Body of pancreas (tissue), 4 donors: ENCODE results near the gene CACNA1F.

Experiments used
- POLR2A ChIP-seq, 3 donors: fragments of 450-650 bp; IDR thresholded peaks; one replicate each; pipeline ENCODE4 v1.6.1; 2016; ENCODE audit warnings: antibody characterized with exemption in 3 of 3, mild to moderate bottlenecking in 2 of 3
- TF ChIP-seq, protein P1 (sequence below), 7 experiments: fragments of 450-650 bp in 4 of 7; fragments of 200-600 bp in 3 of 7; sonication (generic) in 3 of 7; IDR thresholded peaks; one replicate each; pipeline ENCODE4 v1.5.1; 2016 to 2019; ENCODE audit warnings: antibody characterized with exemption in 7 of 7

GRCh38 chrX:49177873-49178480, 55.2 kb downstream of the CACNA1F start:
- no peak for TF ChIP-seq POLR2A (IDR thresholded peaks at IDR 0.05)
- TF ChIP-seq, protein P1, sequence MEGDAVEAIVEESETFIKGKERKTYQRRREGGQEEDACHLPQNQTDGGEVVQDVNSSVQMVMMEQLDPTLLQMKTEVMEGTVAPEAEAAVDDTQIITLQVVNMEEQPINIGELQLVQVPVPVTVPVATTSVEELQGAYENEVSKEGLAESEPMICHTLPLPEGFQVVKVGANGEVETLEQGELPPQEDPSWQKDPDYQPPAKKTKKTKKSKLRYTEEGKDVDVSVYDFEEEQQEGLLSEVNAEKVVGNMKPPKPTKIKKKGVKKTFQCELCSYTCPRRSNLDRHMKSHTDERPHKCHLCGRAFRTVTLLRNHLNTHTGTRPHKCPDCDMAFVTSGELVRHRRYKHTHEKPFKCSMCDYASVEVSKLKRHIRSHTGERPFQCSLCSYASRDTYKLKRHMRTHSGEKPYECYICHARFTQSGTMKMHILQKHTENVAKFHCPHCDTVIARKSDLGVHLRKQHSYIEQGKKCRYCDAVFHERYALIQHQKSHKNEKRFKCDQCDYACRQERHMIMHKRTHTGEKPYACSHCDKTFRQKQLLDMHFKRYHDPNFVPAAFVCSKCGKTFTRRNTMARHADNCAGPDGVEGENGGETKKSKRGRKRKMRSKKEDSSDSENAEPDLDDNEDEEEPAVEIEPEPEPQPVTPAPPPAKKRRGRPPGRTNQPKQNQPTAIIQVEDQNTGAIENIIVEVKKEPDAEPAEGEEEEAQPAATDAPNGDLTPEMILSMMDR (IDR thresholded peaks at IDR 0.05), result no peak
